Epithelial cell of prostate (primary cell): Measurements from ENCODE around the gene CEP104.
A peak's percentile ranks its signal among the peaks of the same experiment; 100 is the strongest.

ENCODE experiments used
- DNase-seq: peaks from one replicate; pipeline ENCODE4 v3.0.0-alpha.2; 2011; ENCODE audit warnings: low read depth, low spot score
- H3K27ac ChIP-seq: fragments of 450-650 bp; 2 replicates; pipeline ENCODE4 v1.5.1; 2017; ENCODE audit warnings: mild to moderate bottlenecking

Gene CEP104

DNA sequence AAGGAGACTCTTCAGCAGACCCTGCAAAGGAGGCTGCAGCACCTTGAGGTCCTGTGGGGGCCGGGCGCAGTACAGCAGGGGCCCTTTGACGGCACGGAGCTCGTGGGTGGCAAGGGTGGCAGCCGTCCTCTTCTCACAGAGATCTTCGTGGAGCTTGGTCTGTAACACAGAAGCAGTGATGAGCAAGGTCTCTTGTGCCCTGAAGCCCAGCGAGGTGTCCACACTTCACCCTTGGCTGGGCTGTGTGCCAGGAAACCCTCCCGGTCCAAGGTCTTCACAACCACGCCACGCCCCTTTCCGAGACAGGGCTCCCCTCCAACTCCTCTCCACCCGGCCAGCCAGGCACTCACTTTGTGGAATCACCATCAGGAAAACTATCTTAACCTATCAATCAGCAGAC is 72.0 kb downstream of the CEP104 start:
- no peak for DNase-seq
- H3K27ac ChIP-seq: no peak overlapping the region

DNA sequence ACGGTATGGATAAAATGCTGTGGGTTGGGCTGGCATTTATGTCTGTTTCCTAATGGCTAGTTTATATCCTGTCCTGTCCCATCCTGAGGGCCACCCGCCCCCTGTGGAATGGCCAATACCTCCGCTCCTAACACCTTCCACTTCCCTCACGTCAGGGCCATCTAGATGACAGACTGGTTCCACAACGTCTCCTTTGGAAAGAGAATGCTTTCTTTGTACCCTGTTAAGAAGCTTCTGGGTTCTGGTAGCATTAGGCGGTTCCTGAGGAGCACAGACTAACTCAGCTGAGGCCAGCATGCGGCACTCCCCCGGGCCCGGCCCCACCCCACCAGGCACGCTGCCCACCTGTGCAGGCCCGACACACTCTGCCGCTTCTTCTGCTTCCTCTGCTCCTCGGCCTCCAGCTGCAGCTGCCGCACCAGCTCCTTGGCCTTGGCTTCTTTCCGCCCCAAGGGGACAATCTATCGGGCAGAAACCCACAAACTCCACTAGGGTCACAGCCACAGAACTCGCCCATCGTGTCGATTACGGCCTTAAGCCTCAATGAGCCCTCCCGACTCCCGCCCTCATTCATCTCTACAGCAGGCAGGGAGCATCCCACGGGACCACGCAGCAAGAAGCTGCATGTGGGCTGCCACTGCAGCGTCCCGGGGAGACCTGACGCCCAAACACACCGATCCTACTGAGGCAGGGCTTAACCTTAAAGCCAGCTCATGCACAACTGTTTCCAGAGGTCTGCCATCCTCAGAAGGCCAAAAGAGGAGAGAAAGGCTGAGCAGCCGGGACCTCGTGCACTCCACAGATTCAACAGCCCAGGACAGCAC is 73.1 kb downstream of the CEP104 start:
- DNase-seq: no peak
- H3K27ac ChIP-seq: no peak overlapping the region

DNA sequence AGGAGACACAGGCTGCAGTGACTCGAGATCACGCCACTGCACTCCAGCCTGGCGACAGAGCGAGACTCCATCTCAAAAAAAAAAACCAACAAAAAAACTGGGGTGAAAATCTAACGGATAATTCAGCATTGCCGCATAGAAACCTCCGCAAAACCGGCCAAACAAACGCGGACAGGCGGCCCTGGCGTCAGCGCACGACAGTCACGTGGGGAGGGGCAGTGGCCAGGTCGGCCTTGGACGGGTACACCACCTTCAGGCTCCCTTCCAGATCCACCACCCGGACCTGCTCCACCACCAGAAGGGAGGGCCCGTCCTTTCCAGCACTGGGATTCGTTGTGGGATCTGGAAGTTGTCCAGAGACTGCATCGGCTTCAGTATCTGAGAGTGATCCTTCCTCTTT is 76.1 kb downstream of the CEP104 start:
- no peak overlapping the region for H3K27ac ChIP-seq
- DNase-seq: no peak

DNA sequence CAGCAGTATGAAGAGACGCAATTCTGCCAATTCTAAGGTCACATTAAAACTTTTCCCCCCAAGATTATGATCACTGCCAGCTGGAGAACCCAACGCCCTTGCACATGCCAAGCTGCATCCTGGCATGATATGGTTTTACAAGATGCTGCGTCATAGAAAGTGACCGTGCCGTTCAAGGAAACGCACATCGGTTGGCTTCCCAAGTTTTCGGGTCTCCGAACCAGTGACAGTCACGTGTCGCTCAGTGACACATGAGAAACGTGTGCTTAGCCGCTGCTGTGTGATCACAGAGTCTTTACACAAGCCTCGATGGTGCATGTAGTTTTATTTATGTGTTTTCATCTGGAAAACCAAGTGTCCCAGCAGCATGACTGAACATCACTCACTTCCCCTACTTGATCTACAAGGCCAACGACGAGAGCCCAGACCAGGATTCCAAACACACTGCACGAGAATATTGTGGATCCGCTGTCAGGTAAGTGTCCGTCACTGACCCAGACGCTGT is 77.0 kb downstream of the CEP104 start:
- DNase-seq: no peak
- H3K27ac ChIP-seq: no peak overlapping the region

DNA sequence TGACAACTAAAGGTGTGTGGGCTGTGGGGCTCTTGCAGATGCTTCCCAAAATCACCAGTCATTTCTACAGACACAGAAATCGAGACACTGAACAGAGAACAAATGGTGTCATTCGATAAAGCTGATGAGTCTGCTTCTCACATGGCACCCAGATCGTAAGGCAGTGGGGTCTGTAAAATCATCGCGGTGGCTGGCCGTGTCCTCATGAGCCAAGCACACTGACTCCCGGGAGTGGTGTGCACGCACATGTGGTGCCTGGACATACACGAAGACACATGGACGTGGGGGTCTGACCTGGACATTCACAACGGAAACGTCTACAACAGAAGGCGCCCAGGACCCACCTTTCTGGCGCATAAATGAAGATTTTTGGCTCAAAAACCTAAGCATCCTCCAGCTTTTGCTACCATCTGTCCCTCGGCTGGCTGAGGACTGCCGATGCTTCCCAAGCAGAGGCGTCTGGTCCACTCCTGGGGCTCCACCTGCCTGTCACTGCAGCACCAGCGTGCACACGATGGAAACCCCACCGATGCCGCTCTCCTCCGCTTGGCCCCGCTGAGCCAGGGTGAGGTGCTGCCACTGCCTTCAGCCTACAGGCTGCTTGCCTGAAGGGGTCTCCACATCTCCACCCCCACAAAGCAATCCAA is 77.6 kb downstream of the CEP104 start:
- no peak overlapping the region for H3K27ac ChIP-seq
- no peak for DNase-seq

DNA sequence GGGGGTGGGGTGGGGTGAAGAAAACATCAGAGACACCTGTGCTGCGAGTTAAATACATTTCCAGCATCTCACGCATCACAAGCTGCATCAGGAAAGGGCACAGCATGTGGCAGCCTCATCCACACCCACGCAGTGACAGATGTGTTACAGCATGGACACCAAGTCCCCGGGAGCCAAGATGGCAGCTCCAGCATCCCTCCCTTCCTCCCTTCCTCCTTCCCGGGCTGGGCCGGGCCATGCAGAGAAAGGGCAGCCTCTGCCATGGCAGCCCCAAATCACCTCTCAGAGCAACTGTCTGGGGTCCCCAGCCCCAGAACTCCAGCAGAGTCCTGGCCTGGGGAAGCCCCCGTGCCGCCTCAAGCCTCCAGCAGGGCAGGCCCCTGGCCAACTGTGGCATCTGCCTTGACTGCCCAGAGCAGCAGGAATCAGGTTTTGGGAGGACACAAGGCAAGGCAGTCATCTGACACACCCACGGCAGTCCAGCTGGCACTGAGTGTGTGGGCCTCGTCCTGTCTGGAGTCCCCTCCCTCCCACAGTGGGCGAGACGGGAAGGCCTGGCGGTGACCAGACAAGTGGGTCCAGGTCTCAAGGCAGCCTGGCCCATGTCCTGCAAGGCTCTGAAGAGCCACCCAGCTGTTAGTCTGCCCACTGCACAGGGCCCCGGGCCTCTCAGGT is 78.3 kb downstream of the CEP104 start:
- DNase-seq: no peak

DNA sequence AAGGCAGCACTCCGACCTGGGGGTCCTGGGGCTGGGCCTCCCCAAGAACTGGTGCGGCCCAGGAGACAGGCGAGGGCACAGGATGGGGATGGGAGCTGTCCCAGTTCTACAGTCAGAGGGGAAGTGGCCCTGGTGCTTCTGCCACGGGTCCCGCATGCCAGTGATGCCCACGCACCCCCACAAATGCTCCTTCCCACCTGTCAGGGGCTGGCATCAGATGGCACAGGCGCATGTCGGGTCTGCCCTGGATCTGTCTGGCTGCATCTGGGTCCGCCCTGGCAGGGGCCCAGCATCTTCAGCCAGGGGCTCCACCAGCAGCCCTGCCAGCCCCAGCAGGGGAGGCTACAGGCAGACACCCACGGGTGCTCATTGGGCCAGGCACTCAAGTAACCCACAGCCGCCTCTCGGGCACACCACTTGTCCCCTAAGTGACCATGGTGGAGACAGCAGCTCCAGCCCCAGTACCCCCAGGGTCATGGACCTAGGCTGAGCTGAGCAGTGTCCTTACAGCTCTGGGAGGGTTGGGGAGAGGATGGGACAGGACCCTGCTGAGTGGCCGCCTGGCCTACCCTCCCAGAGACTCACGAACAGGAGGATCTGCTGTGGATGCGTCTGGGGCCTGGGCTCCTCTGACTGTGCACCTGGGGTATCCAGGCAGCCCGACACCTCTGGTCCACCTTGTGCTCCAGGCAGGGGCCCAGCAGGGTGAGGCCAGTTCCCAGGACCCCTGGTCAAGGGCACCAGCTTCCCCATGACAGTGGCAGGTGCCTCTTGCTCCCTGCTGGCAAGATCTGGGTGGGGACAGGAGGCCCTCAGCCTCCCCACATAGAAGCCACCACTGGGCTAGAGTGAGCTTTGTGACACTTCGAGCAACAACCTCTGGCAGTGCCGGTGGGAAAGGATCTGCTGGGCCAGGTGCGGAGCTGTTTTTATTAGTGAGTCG is 79.1 kb downstream of the CEP104 start:
- H3K27ac ChIP-seq: no peak overlapping the region
- no peak for DNase-seq

More for the DNA sequence above, 78.3 kb downstream of the CEP104 start:
- no peak overlapping the region for H3K27ac ChIP-seq

DNA sequence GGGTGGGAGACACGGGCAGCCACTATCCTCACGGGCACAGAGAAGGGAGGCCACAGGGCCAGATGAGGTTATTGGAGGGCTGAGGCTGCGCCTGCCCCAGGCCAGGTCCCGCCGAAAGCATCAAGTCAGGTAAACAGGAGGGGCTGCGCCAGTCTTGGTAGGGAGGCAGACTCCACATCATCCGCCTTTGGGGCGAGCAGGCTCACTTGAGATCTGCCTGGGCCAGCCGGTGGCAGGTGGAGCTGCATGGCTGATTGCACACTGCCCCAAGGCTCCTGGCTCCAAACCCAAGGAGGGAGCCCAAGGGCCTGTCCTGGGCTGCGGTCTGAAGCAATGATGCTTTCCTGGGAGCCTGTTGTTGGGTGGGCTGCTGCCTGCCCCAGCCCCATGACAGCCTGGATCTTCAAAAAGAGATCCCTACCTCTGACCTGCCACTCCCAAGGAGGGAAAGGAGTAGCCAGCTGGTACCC is 79.9 kb downstream of the CEP104 start:
- DNase-seq: no peak
- H3K27ac ChIP-seq: no peak overlapping the region

DNA sequence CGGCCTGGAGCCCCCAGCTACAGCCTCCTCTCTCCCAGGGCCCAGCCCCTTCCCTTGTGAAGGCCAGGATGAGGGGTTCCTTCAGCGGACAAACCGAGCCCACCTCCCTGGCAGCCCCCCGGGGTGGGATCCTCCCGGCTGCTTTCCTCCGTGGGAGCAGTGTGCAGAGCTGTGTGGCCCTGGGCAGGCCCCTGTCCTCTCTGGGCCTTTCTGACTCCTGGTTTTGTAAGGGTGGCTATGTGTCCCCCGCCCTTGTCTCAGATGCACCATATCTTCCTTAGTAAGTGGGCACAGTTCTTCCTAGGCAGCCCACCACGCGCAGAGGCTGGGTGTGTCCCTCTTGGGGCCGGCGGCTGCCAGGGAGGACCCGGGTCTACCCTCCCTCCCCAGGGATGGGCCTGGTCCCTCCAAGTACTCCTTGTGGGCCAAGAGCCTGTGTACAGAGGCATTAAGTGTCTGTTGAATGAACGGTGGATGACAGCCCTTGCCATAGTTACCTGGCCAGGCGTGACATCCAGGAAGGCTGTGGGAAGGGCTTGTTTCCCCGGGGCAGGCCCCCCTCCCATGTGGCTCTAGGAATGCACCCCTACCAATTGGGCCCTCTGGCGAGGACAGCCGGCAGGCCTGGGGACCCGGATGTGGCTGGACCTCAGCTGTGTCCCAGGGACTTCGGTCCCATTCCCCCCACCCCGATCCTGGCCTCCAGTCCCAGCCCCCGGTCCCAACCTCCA is 80.6 kb downstream of the CEP104 start:
- no peak overlapping the region for H3K27ac ChIP-seq
- DNase-seq: no peak

DNA sequence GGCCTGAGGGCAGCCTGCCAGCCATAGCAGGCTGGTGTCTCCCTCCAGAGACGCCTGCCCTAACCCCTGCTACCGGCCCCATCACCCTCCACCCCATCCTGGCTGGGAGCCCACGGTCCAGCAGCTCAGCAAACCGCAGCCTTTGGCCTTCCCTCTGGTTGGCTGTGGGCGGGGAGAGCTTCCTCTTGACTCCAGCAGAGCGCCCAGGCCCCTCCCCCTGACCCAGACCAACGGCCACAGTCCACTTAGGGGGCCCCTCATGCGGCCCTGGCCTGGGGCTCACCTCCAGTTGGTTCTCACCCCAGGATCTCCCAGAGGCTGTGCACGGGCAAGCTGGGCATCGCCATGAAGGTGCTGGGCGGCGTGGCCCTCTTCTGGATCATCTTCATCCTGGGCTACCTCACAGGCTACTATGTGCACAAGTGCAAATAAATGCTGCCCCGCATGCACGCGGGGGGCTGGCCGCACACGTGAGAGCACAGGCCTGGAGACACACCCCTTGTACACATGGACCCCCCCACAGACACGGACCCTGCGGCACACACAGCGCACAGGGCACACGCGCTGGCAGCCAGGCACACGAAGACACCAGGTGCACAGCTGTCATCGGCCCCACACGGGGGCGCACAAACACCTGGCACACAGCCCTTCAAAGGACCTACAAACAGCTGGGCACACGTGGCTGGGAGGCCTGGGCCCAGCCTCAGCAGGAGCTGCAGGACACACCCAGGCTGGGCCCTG is 81.4 kb downstream of the CEP104 start:
- DNase-seq: peak; percentile 36
- no peak overlapping the region for H3K27ac ChIP-seq

DNA sequence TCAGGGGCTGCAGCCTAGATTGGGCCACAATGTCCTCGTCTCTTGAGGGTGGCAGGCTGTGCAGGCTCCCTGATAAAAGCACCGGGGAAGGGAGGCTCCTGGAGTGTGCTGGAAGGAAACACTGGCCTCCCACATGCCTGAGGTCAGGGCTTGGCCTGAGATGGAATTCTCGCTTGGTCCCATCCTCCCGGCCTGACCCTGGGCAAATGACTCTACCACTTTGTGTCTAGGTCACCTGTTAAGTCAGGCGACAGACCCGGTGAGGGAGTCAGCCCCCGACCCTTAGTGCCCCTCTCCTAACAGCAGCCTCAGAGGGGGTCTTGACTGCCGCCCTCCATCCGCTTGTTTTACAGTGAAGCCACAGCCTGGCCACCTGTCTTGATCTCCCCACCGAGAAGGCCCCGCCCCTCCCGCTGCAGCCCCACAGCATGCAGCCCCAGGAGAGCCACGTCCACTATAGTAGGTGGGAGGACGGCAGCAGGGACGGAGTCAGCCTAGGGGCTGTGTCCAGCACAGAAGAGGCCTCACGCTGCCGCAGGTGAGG is 82.0 kb downstream of the CEP104 start:
- no peak overlapping the region for H3K27ac ChIP-seq
- no peak for DNase-seq

DNA sequence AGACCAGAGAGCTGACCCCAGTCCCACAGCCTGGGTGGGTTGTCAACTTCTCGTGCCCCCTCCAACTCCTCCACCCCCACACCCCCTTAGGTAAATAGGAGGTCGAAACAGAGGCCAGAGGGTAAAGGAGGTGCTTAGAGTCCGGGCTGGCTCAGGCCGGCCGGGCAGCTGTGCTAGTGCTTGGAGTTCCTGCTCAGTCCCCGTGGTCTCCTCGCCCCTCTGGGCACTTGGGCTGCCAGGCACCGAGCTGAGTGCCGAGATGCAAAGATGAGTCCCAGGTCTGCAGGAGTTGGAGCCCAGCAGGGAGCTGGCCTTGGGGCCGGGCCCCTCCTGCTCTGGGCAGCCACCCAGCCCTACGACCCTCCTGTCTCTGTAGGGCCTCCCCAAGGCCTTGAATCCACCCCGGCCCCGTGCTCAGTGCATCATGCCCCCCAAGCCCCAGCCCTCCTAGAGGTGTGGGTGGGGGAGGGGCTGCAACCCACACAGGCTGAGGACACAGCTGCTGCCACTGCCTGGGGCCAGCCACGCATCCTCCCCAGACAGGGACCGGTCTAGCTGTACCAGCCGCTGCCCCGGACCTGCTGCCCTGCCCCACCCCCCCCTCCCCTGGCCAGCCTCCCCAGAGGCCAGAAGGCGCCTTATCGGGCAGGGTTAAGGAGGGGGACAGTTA is 82.6 kb downstream of the CEP104 start:
- no peak for DNase-seq
- no peak overlapping the region for H3K27ac ChIP-seq

DNA sequence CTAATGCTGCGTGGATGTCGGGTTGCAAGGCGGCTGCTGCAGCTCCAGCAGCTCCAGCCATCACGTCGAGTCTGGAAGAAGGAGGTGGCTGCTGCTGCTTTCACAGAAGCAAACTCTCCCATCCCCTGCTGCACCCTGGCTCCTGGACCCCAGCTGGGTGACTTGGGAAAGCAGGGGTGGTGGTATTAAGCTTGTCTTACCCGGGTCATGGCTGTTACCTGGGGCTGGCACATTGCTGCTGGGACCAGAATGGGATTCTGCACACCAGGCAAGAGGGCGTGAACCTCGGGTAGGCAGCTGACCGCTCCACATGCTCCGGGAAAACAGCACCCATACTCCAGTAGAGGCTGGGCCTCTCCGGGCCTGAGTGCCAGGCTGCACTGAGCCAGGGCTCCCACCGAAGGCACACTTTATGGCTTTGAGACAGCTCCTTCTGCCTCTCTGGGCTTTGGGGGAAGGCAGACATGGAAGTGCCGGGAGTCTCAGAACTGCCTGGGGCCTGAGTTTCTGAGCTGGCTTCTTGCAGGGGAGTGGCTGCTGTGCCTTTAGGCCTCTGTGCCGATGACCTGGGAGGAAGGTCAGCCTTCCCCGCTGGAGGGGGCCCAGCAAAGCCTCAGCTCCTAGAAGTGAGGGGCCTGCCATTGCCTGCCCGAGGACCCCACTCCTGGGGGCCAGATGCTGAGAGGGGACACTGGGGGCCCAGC is 83.3 kb downstream of the CEP104 start:
- H3K27ac ChIP-seq: no peak overlapping the region

DNA sequence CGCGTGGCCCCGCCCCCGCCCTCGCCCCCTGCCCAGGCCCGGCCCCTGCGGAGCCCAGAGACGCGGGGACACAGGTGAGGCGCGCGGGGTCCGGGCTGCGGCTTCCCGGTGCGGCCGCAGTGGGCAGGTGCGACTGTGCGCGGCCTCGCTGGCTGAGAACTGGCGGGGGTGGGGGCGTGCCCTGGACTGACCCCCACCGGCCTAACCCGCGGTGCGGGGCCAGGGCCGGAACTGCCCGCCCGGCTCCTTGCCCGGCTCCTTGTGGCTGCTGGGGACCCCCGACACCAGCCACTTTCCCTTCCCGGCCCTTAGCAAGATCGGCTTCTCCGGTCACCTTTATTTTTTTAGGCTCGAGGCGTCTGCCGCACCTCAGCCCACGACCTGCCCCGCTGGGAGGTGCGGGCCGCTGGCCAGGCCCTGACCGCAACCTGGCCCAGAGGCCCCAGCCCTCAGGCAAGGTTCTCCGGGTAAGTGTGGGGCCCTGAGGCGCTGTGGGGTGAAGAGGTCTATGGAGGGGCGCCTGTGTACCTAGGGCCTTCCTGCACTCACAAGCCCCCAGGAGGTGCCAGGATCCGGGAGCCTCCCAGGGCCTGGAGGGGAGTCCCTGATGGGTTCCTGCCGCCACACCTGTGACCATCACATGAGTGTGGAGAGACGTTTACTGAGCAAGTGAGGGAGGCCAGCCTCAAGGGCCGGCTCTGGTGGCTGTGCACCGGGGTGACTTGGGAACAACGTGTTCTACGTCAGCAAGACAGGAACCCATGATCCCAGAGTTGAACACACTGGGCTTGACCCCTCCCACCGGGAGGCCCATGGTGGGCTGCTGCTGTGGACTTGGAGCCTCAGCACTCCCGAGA is 84.1 kb downstream of the CEP104 start, which contains the start of gene SMIM1:
TSS of gene SMIM1 (plus strand) at position 35 of the 857 bp plus-strand sequence. CDS start 2,625 bp downstream, outside the sequence.
- H3K27ac ChIP-seq: no peak within 1 kb of the TSS

More for the DNA sequence above, 83.3 kb downstream of the CEP104 start:
- no peak for DNase-seq

DNA sequence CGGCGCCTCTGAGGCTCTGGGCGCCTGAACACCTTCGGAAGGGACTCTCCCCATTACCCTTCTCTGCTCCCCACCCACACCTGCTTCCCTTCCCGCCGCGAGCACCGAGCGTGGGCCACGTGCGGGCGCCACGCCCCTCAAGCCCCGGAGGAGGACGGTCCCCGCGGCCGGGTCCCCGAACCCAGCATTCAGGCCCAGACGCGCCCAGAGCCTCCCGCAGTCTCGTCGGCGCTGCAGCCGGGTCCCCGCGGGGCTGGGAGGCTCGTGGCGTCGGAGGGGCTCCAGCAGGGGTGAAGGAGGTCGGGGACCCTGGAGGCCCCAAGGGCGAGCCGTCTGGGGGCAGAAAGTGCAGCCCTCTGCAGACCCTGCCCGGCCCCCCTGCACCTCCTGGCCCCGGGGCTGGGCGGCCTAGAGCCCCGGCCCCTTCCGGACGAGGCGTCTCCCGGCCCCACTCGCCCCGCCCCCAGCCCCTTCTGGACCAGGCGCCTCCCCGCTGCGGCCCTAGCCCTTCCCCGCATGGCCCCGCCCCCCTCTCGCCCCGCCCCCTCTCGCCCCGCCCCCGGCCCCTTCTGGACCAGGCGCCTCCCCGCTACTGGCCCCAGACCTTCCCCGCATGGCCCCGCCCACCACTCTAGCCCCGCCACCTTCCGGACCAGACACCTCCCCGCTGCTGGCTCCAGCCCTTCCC is 84.8 kb downstream of the CEP104 start:
- DNase-seq: peak; percentile 29
- no peak overlapping the region for H3K27ac ChIP-seq

More for the DNA sequence above, 84.1 kb downstream of the CEP104 start, which contains the start of gene SMIM1:
- DNase-seq: no peak
